ENCODE measurements around the gene RNF138.
"Not testable (repeated sequence)": the region's sequence is repeated elsewhere in the genome, so short reads cannot be mapped to it uniquely, and the experiment has no call there.

GRCh38 chr18:32176745-32177144 lies 85.1 kb downstream of the RNF138 start:
- TF ChIP-seq CTCF (IDR thresholded peaks at IDR 0.05 in 4 of 5, conservative IDR thresholded peaks at IDR 0.05 in 1 of 5); POLR2A (IDR thresholded peaks at IDR 0.05): not testable (repeated sequence)

All from gastrocnemius medialis (tissue), 4 donors.